Adrenal gland (tissue), 5 donors: ENCODE results near the gene UNC45A.

Experiments used
- POLR2A ChIP-seq, 2 donors: fragments of 450-650 bp; IDR thresholded peaks; one replicate each; pipeline ENCODE4 v1.6.1; 2017; ENCODE audit warnings: antibody characterized with exemption in 2 of 2, mild to moderate bottlenecking in 2 of 2, moderate library complexity in 1 of 2
- TF ChIP-seq, protein P1 (sequence below), 6 experiments: fragments of 450-650 bp in 4 of 6; fragments of 200-600 bp in 2 of 6; sonication (generic) in 1 of 6; IDR thresholded peaks; 1 replicate in 5 of 6; 2 replicates in 1 of 6; pipeline versions ENCODE4 v1.5.1 to v1.8.0; 2016 to 2021; ENCODE audit warnings: antibody characterized with exemption in 6 of 6, mild to moderate bottlenecking in 2 of 6, moderate library complexity in 1 of 6
- donor health status: DM: no; HTN: no; CAD: no.

DNA sequence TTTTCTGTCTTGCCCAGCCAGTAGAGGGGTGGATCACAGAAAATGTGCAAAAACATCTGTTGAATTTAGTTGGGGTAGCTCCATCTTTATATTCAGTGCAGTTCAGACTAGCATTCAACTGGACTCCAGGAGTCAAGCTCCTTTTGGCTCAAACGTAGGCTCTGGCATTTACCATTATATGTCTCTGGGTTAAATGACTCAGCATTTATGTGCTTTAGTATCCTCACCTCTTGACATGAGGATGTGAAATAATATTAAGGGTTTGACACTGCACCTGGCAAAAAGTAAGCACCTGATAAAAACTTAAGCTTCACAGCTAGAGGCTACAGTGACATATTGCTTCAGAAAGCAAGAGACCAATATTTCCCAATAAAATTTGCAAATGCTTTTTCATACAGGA, 44.5 kb downstream of the UNC45A start:
- TF ChIP-seq, protein P1, sequence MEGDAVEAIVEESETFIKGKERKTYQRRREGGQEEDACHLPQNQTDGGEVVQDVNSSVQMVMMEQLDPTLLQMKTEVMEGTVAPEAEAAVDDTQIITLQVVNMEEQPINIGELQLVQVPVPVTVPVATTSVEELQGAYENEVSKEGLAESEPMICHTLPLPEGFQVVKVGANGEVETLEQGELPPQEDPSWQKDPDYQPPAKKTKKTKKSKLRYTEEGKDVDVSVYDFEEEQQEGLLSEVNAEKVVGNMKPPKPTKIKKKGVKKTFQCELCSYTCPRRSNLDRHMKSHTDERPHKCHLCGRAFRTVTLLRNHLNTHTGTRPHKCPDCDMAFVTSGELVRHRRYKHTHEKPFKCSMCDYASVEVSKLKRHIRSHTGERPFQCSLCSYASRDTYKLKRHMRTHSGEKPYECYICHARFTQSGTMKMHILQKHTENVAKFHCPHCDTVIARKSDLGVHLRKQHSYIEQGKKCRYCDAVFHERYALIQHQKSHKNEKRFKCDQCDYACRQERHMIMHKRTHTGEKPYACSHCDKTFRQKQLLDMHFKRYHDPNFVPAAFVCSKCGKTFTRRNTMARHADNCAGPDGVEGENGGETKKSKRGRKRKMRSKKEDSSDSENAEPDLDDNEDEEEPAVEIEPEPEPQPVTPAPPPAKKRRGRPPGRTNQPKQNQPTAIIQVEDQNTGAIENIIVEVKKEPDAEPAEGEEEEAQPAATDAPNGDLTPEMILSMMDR (IDR thresholded peaks at IDR 0.05), result no peak
- no peak for TF ChIP-seq POLR2A (IDR thresholded peaks at IDR 0.05)
